Ovary (tissue), 9 donors: Measurements from ENCODE around the gene DTHD1. TPM values are rescaled to one million over a fixed set of nuclear protein-coding genes. Genes with fewer than 3 reads are reported as not detected.

Experiments used
- DNase-seq, 5 donors: peaks; one replicate each; pipeline ENCODE4 v3.0.0-alpha.2; 2019 to 2020
- H3K27ac ChIP-seq, 2 donors: fragments of 200-600 bp; one replicate each; pipeline versions ENCODE4 v1.5.1 to v1.8.0; 2019 to 2022
- H3K27me3 ChIP-seq: fragments of 200-600 bp; one replicate; pipeline ENCODE4 v1.8.0; 2022
- H3K36me3 ChIP-seq: fragments of 200-600 bp; sonication (generic); one replicate; pipeline ENCODE4 v1.5.1; 2019
- H3K4me1 ChIP-seq: one replicate; pipeline ENCODE4 v1.8.1; 2013; ENCODE audit warnings: mild to moderate bottlenecking, moderate library complexity; ENCODE audit not compliant: insufficient read depth
- H3K4me3 ChIP-seq: fragments of 200-600 bp; sonication (generic); one replicate; pipeline ENCODE4 v1.5.1; 2017
- H3K9me3 ChIP-seq, 2 donors: fragments of 200-600 bp in 1 of 2; sonication (generic) in 1 of 2; one replicate each; pipeline versions ENCODE4 v1.5.1 to v1.8.1; 2013 to 2019; ENCODE audit warnings: mild to moderate bottlenecking in 1 of 2, moderate library complexity in 1 of 2
- EP300 ChIP-seq: sonication (generic); formaldehyde crosslinking; IDR thresholded peaks from one replicate; pipeline ENCODE4 v1.6.1; 2017; ENCODE audit warnings: antibody characterized with exemption
- POLR2A ChIP-seq: fragments of 450-650 bp; IDR thresholded peaks from one replicate; pipeline ENCODE4 v1.6.1; 2017; ENCODE audit warnings: antibody characterized with exemption, mild to moderate bottlenecking, moderate library complexity
- WGBS, 3 donors: extraction: QIAGEN DNeasy Blood & Tissue Kit in 1 of 3; methylation state at CpG; one replicate each; pipeline versions ENCODE4 v1.1.5 to v1.1.7; 2013 to 2017; 5-methylcytosine and 5-hydroxymethylcytosine counted together
- intact Hi-C, 4 donors: fragments of 100-400 bp; cut with DNase I; formaldehyde crosslinking; loops; one replicate each; pipeline versions ENCODE4 v1.11.0 to v1.15.1; 2022 to 2023
- polyA plus RNA-seq, 2 donors: library from polyadenylated mRNA; stranded (reverse); fragments of 200-250 nt in 1 of 2; fragments of 350-450 nt in 1 of 2; fragmentation: Illumina TruSeq in 1 of 2; extraction: RNeasy Lipid Tissue Mini Kit (QIAGEN cat#74804) in 1 of 2; gene quantifications; one replicate each; pipeline ENCODE4 v1.2.3, GENCODE V29; 2013 to 2014
- total RNA-seq, 7 donors: library from RNA; depleted of rRNA in 2 of 7; stranded (reverse); fragments of >200 nt in 2 of 7; fragmentation: NEBNext Ultra II Directional in 3 of 7; extraction: Animal tissue kit (Norgen Biotek cat#: 25700) in 3 of 7; gene quantifications; one replicate each; pipeline versions ENCODE4 v1.1.0 to v1.2.4, GENCODE V29; 2016 to 2023
- TF ChIP-seq, protein P1 (sequence below), 3 donors: fragments of 450-650 bp in 2 of 3; fragments of 200-600 bp in 1 of 3; IDR thresholded peaks; one replicate each; pipeline versions ENCODE4 v1.5.1 to v1.8.0; 2016 to 2022; ENCODE audit warnings: antibody characterized with exemption in 3 of 3, mild to moderate bottlenecking in 1 of 3
- donor health status: DM: no; HTN: no; CAD: no; lungs with moderate emphysema.
- donor health status: DM: no; HTN: no; CAD: no.
- donor health status: Bipolar disorder and iron deficiency.
- donor health status: DM: yes; HTN: yes; CAD: no.
- donor health status: DM: no; HTN: no; CAD: no.
- donor health status: DM: yes; HTN: yes; CAD: no.

DTHD1 gene
- total and polyA plus RNA-seq, 9 donors: 0.04 to 14.8 (median 0.99) TPM; not detected in 2

DNA sequence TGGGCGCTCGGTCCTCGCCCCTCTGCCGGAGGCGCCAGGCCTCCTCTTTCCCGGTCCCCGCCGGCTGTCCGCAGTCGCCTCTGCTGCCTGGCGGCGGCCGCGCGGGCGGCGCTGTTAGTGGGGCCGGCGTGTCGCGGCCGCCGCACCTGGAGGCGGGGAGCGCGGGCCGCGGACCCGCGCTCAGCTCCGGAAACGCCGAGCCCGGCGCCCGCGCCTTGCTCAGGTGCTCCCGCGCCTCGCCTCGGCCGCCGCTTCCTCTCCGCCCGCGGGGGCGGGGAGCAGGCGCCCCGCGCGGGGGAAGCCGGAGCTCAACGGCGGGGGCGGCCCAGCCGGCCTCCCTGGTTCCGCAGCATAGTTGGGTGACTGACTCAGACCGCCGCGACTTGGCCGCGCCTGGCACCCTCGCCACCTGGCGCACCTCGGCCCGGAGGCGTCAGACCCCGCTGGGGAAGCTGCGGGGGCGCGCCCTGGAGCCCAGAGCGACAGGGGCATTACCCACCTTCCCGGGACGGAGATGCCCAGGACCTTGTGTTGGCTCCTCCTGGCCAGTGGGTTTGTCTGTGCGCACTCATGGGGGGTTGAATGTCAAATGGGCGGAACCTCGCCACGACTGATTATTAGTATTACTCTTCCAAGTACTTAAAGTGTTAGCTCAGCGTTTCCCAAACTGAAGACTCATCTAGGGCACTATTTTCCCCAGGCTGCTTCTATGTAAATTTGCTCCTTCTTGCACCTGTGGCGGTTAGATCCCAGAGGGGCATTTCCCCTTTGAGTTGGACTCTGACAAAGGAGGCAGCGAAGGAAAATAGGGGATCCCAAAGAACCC is 36.9 kb upstream of the DTHD1 start, which contains the start of gene ARAP2:
Gene ARAP2, minus strand, starts transcription at position 258 of the 826 bp plus-strand sequence. CDS start 15,028 bp downstream, outside the sequence.
- Histone ChIP-seq H3K27me3 (no peaks in the 10 kb centered on the region), H3K27ac (peak within 1 kb of the TSS in 1 of 2 donors; percentile 50)
- WGBS, 3 donors: 2 to 4% (median 2%) methylated on average over 39 to 81 of the region's 81 CpGs

DNA sequence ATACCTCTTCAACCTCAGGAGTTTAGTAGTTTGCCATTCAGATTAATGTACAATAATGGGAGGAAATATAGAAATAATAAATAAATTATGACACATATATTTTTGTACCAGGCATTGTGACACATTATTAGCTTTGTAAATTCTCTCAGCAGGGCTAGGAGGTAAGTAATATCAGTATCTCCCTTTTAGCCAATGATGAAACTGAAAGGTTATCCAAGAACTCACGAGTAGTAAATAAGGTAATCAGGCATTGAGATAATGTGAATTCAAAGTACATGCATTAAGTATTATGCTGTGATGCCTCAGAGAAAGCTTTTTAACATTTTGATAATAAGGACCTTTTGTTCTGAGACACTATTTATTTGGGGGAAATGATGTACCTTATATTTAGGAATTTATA is 31.8 kb upstream of the DTHD1 start:
- Histone ChIP-seq H3K36me3 (no peaks in the 10 kb centered on the region), H3K27ac (no peak overlapping the region), H3K27me3 (no peaks in the 10 kb centered on the region), H3K4me1 (peaks cover under 1% of the 10 kb centered on the region), H3K4me3 (no peak overlapping the region), H3K9me3 (peaks cover 0 to 3% of the 10 kb centered on the region in 2 donors)
- TF ChIP-seq, protein P1, sequence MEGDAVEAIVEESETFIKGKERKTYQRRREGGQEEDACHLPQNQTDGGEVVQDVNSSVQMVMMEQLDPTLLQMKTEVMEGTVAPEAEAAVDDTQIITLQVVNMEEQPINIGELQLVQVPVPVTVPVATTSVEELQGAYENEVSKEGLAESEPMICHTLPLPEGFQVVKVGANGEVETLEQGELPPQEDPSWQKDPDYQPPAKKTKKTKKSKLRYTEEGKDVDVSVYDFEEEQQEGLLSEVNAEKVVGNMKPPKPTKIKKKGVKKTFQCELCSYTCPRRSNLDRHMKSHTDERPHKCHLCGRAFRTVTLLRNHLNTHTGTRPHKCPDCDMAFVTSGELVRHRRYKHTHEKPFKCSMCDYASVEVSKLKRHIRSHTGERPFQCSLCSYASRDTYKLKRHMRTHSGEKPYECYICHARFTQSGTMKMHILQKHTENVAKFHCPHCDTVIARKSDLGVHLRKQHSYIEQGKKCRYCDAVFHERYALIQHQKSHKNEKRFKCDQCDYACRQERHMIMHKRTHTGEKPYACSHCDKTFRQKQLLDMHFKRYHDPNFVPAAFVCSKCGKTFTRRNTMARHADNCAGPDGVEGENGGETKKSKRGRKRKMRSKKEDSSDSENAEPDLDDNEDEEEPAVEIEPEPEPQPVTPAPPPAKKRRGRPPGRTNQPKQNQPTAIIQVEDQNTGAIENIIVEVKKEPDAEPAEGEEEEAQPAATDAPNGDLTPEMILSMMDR (IDR thresholded peaks at IDR 0.05): no peak
- TF ChIP-seq POLR2A (no peak), EP300 (no peak)
- 61 to 75% (median 71%) methylated on average over 1 of the region's 1 CpG for WGBS, 3 donors
- intact Hi-C loops: no loop called here
- DNase-seq: no peak

More for the DNA sequence above, 36.9 kb upstream of the DTHD1 start, which contains the start of gene ARAP2:
- intact Hi-C loops: no loop called here
- no peaks in the 10 kb centered on the region for H3K36me3 ChIP-seq
- no peak for TF ChIP-seq POLR2A
- peak in 3 of 5 donors; percentile 15 to 46 (median 40) for DNase-seq
- peaks cover 2% of the 10 kb centered on the region for H3K4me1 ChIP-seq
- H3K4me3 ChIP-seq: peak within 1 kb of the TSS; percentile 41
- peaks cover 0 to 3% of the 10 kb centered on the region in 2 donors for H3K9me3 ChIP-seq

DNA sequence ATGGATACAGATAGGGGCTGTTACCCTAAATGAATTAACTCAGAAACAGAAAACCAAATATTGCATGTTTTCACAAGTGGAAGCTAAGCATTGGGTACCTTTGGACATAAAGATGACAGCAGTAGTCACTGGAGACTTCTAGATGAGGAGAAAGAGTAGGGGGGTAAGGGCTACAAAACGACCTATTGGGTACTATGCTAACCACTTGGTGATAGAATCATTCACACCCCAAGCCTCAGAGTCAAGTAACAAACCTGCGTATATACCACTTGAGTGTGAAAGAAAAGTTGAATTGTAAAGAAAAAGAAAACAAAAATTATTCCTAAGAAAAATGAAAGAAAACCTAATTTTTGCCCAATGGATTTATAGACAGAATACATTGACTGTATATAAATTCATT is 29.4 kb upstream of the DTHD1 start:
- intact Hi-C loops: no loop called here

DNA sequence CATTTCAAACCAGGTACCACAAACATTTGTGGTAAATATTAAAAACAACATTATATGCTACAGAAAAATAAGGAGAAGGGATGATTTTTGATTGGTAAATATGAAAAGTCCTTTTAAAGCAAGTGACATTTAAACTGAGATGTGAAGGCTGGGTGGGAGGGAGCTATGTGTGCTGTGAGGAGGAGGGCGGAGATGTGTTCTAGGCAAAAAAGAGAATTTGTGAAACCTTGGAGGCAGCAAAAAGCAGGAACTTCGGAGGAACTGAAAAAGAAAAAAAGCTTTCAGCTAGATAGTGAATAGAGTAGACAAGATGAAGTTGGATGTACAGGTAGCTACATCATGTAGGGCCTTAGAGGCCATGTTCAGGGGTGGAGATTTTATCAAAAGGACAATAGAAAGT is 27.0 kb upstream of the DTHD1 start:
- no peak overlapping the region for H3K4me3 ChIP-seq
- H3K27ac ChIP-seq: no peak overlapping the region
- H3K4me1 ChIP-seq: no peaks in the 10 kb centered on the region
- H3K9me3 ChIP-seq: no peaks in the 10 kb centered on the region
- no peak for DNase-seq
- 74 to 85% (median 78%) methylated on average over 2 of the region's 2 CpGs for WGBS, 3 donors
- TF ChIP-seq POLR2A (no peak), EP300 (no peak)
- TF ChIP-seq, protein P1 (IDR thresholded peaks at IDR 0.05): no peak
- no peaks in the 10 kb centered on the region for H3K27me3 ChIP-seq
- intact Hi-C loops: no loop called here
- no peaks in the 10 kb centered on the region for H3K36me3 ChIP-seq

More for the DNA sequence above, 29.4 kb upstream of the DTHD1 start:
- H3K4me3 ChIP-seq: no peak overlapping the region
- DNase-seq: no peak
- WGBS, 3 donors: 72 to 81% (median 78%) methylated on average over 2 of the region's 2 CpGs
- no peaks in the 10 kb centered on the region for H3K4me1 ChIP-seq
- no peaks in the 10 kb centered on the region for H3K36me3 ChIP-seq
- no peaks in the 10 kb centered on the region for H3K9me3 ChIP-seq
- H3K27me3 ChIP-seq: no peaks in the 10 kb centered on the region
- no peak overlapping the region for H3K27ac ChIP-seq
- TF ChIP-seq, protein P1 (IDR thresholded peaks at IDR 0.05): no peak
- TF ChIP-seq EP300: no peak
- TF ChIP-seq POLR2A: no peak

DNA sequence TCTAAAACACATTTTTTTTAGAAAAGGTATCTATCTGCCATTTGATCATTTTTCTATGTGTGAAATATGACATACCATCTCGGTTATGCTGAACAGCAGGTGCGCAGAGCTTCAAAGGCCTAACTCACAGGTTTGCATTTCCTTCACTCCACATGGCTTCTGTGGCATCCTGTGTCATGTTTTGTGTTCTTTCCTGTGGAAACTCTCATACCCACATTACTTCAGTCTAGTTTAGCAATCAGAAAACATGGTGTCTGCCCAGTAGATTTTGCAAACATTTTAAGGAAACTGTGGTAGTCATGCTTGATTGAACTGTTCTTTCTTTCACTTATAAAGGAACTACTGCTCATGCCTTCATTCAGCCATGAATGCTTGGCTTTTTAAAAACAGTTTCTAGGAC is 25.8 kb upstream of the DTHD1 start:
- Histone ChIP-seq H3K9me3 (no peaks in the 10 kb centered on the region), H3K4me3 (no peak overlapping the region), H3K4me1 (no peaks in the 10 kb centered on the region), H3K27me3 (no peaks in the 10 kb centered on the region), H3K27ac (no peak overlapping the region), H3K36me3 (no peaks in the 10 kb centered on the region)
- TF ChIP-seq, protein P1 (IDR thresholded peaks at IDR 0.05): no peak
- TF ChIP-seq EP300 (no peak), POLR2A (no peak)
- 79 to 90% (median 83%) methylated on average over 2 of the region's 2 CpGs for WGBS, 3 donors
- intact Hi-C loops: no loop called here
- DNase-seq: no peak
